ENCODE results near the gene SLC11A1. TPM values are rescaled to one million over a fixed set of nuclear protein-coding genes. Genes with fewer than 3 reads are reported as not detected.

SLC11A1 gene
- total RNA-seq, 1 experiment from 2014 or later, result 0.33 TPM

- intact Hi-C loops (cut with micrococcal nuclease), result loop anchor here (5.0 kb wide), 2 partner anchors 112 to 168 kb away; partner anchors contain the start of genes CNOT9 and USP37
- DNase-seq (peak; percentile 95), ATAC-seq (peak; percentile 32)
- Histone ChIP-seq H3K9me3 (ENCODE audit: low read length) (no peaks in the 10 kb centered on the region), H3K9me2 (replicated peaks; ENCODE audit: low read length) (no peaks in the 10 kb centered on the region), H4K20me1 (ENCODE audit: low read length) (no peaks in the 10 kb centered on the region), H3K4me1 (ENCODE audit: insufficient read depth, low read length) (peaks cover 39% of the 10 kb centered on the region), H3K36me3 (ENCODE audit: low read depth, low read length) (peaks cover 4% of the 10 kb centered on the region; the same call in 1 of the 2 replicates), H3K27ac (ENCODE audit: low read length) (peak within 1 kb of the TSS; percentile 93), H3K4me3 (ENCODE audit: low read length) (peak within 1 kb of the TSS; percentile 86), H3K9ac (ENCODE audit: low read length) (peak within 1 kb of the TSS; percentile 97), H3F3A (ENCODE audit: low read length, unreplicated experiment) (peaks cover 8% of the 10 kb centered on the region), H3K27me3 (ENCODE audit: low read length) (no peaks in the 10 kb centered on the region), H2AFZ (ENCODE audit: low read length) (peak within 1 kb of the TSS; percentile 84), H3K79me2 (ENCODE audit: low read length) (peaks cover 44% of the 10 kb centered on the region), H3K4me2 (ENCODE audit: low read length) (peak within 1 kb of the TSS; percentile 98)
- ChIA-PET POLR2A (ENCODE audit: unreplicated experiment) (no interaction called here), CTCF (no interaction called here)
- no TSS peak for BruUV-seq (replicated peaks)
- peak; percentile 76 for TF ChIP-seq EZH2phosphoT487 (IDR thresholded peaks at IDR 0.05; ENCODE audit: borderline replicate concordance, low read length)
- no peak for TF ChIP-seq EZH2 (IDR thresholded peaks at IDR 0.05; ENCODE audit: low read length, unreplicated experiment)
- no peak for TF ChIP-seq CTCF (conservative IDR thresholded peaks at IDR 0.05; ENCODE audit: low read depth, low read length)
These were observed 17.5 kb downstream of the SLC11A1 start, which contains the start of gene CTDSP1 for GRCh38 chr2:218399391-218400166. CTDSP1 (plus strand) TSS chr2:218399868; CDS start chr2:218400091, 223 bp downstream.

GRCh38 chr2:218400167-218400929 is 18.3 kb downstream of the SLC11A1 start:
- H3K9me3 ChIP-seq (ENCODE audit: low read length), result no peaks in the 10 kb centered on the region
- H3K9ac ChIP-seq (ENCODE audit: low read length), result peak overlapping the region; percentile 97
- peak overlapping the region; percentile 72 for H3K27ac ChIP-seq (ENCODE audit: low read length)
- TF ChIP-seq CTCF (conservative IDR thresholded peaks at IDR 0.05; ENCODE audit: low read depth, low read length) (no peak), EZH2 (IDR thresholded peaks at IDR 0.05; ENCODE audit: low read length, unreplicated experiment) (no peak), EZH2phosphoT487 (IDR thresholded peaks at IDR 0.05; ENCODE audit: borderline replicate concordance, low read length) (no peak)
- no TSS peak for BruUV-seq (replicated peaks)
- DNase-seq (no peak), ATAC-seq (no peak)
- no peaks in the 10 kb centered on the region for H3K9me2 ChIP-seq (replicated peaks; ENCODE audit: low read length)
- H3F3A ChIP-seq (ENCODE audit: low read length, unreplicated experiment), result peaks cover 8% of the 10 kb centered on the region
- H4K20me1 ChIP-seq (ENCODE audit: low read length), result no peaks in the 10 kb centered on the region
- H3K4me2 ChIP-seq (ENCODE audit: low read length), result peak overlapping the region; percentile 88
- peaks cover 4% of the 10 kb centered on the region; the same call in 1 of the 2 replicates for H3K36me3 ChIP-seq (ENCODE audit: low read depth, low read length)
- no peaks in the 10 kb centered on the region for H3K27me3 ChIP-seq (ENCODE audit: low read length)
- peaks cover 44% of the 10 kb centered on the region for H3K79me2 ChIP-seq (ENCODE audit: low read length)
- H3K4me3 ChIP-seq (ENCODE audit: low read length), result peak overlapping the region; percentile 86
- ChIA-PET CTCF (no interaction called here), POLR2A (ENCODE audit: unreplicated experiment) (no interaction called here)
- intact Hi-C loops (cut with micrococcal nuclease), result no loop called here
- H2AFZ ChIP-seq (ENCODE audit: low read length), result peak overlapping the region; percentile 70
- H3K4me1 ChIP-seq (ENCODE audit: insufficient read depth, low read length), result peaks cover 40% of the 10 kb centered on the region

All from PC-3 (cell line).